Ovary (tissue), 9 donors: ENCODE data around the gene SF3A2. TPM values are rescaled to one million over a fixed set of nuclear protein-coding genes. Genes with fewer than 3 reads are reported as not detected.
A peak's percentile ranks its signal among the peaks of the same experiment; 100 is the strongest.

Experiments
- DNase-seq, 5 donors: peaks; one replicate each; pipeline ENCODE4 v3.0.0-alpha.2; 2019 to 2020
- H3K27ac ChIP-seq, 2 donors: fragments of 200-600 bp; one replicate each; pipeline versions ENCODE4 v1.5.1 to v1.8.0; 2019 to 2022
- H3K27me3 ChIP-seq: fragments of 200-600 bp; one replicate; pipeline ENCODE4 v1.8.0; 2022
- H3K36me3 ChIP-seq: fragments of 200-600 bp; sonication (generic); one replicate; pipeline ENCODE4 v1.5.1; 2019
- H3K4me1 ChIP-seq: one replicate; pipeline ENCODE4 v1.8.1; 2013; ENCODE audit warnings: mild to moderate bottlenecking, moderate library complexity; ENCODE audit not compliant: insufficient read depth
- H3K4me3 ChIP-seq: fragments of 200-600 bp; sonication (generic); one replicate; pipeline ENCODE4 v1.5.1; 2017
- H3K9me3 ChIP-seq, 2 donors: fragments of 200-600 bp in 1 of 2; sonication (generic) in 1 of 2; one replicate each; pipeline versions ENCODE4 v1.5.1 to v1.8.1; 2013 to 2019; ENCODE audit warnings: mild to moderate bottlenecking in 1 of 2, moderate library complexity in 1 of 2
- CTCF ChIP-seq, 3 donors: fragments of 450-650 bp in 2 of 3; fragments of 200-600 bp in 1 of 3; IDR thresholded peaks; one replicate each; pipeline versions ENCODE4 v1.5.1 to v1.8.0; 2016 to 2022; ENCODE audit warnings: antibody characterized with exemption in 3 of 3, mild to moderate bottlenecking in 1 of 3
- EP300 ChIP-seq: sonication (generic); formaldehyde crosslinking; IDR thresholded peaks from one replicate; pipeline ENCODE4 v1.6.1; 2017; ENCODE audit warnings: antibody characterized with exemption
- POLR2A ChIP-seq: fragments of 450-650 bp; IDR thresholded peaks from one replicate; pipeline ENCODE4 v1.6.1; 2017; ENCODE audit warnings: antibody characterized with exemption, mild to moderate bottlenecking, moderate library complexity
- WGBS, 3 donors: extraction: QIAGEN DNeasy Blood & Tissue Kit in 1 of 3; methylation state at CpG; one replicate each; pipeline versions ENCODE4 v1.1.5 to v1.1.7; 2013 to 2017; 5-methylcytosine and 5-hydroxymethylcytosine counted together
- intact Hi-C, 4 donors: fragments of 100-400 bp; cut with DNase I; formaldehyde crosslinking; loops; one replicate each; pipeline versions ENCODE4 v1.11.0 to v1.15.1; 2022 to 2023
- polyA plus RNA-seq, 2 donors: library from polyadenylated mRNA; stranded (reverse); fragments of 200-250 nt in 1 of 2; fragments of 350-450 nt in 1 of 2; fragmentation: Illumina TruSeq in 1 of 2; extraction: RNeasy Lipid Tissue Mini Kit (QIAGEN cat#74804) in 1 of 2; gene quantifications; one replicate each; pipeline ENCODE4 v1.2.3, GENCODE V29; 2013 to 2014
- total RNA-seq, 7 donors: library from RNA; depleted of rRNA in 2 of 7; stranded (reverse); fragments of >200 nt in 2 of 7; fragmentation: NEBNext Ultra II Directional in 3 of 7; extraction: Animal tissue kit (Norgen Biotek cat#: 25700) in 3 of 7; gene quantifications; one replicate each; pipeline versions ENCODE4 v1.1.0 to v1.2.4, GENCODE V29; 2016 to 2023
- donor health status: DM: no; HTN: no; CAD: no; lungs with moderate emphysema.
- donor health status: DM: no; HTN: no; CAD: no.
- donor health status: Bipolar disorder and iron deficiency.
- donor health status: DM: yes; HTN: yes; CAD: no.
- donor health status: DM: no; HTN: no; CAD: no.
- donor health status: DM: yes; HTN: yes; CAD: no.

Gene SF3A2
- total and polyA plus RNA-seq, 9 donors: 13.7 to 137 (median 89.8) TPM

GRCh38 chr19:2247433-2248101 is 10.9 kb downstream of the SF3A2 start:
- H3K4me1 ChIP-seq: peaks cover 15% of the 10 kb centered on the region
- no peak overlapping the region for H3K27ac ChIP-seq
- DNase-seq: no peak
- intact Hi-C loops: loop anchor here in 1 of 4 donors (10.0 kb wide), 1 partner anchor 367 kb away; no protein-coding TSS in a partner anchor
- TF ChIP-seq POLR2A (no peak), CTCF (IDR thresholded peaks at IDR 0.05) (no peak), EP300 (no peak)
- 85 to 88% (median 87%) methylated on average over 22 to 28 of the region's 28 CpGs for WGBS, 3 donors
- H3K36me3 ChIP-seq: no peaks in the 10 kb centered on the region
- no peak overlapping the region for H3K4me3 ChIP-seq
- no peaks in the 10 kb centered on the region for H3K9me3 ChIP-seq
- peaks cover 8% of the 10 kb centered on the region for H3K27me3 ChIP-seq

DNA sequence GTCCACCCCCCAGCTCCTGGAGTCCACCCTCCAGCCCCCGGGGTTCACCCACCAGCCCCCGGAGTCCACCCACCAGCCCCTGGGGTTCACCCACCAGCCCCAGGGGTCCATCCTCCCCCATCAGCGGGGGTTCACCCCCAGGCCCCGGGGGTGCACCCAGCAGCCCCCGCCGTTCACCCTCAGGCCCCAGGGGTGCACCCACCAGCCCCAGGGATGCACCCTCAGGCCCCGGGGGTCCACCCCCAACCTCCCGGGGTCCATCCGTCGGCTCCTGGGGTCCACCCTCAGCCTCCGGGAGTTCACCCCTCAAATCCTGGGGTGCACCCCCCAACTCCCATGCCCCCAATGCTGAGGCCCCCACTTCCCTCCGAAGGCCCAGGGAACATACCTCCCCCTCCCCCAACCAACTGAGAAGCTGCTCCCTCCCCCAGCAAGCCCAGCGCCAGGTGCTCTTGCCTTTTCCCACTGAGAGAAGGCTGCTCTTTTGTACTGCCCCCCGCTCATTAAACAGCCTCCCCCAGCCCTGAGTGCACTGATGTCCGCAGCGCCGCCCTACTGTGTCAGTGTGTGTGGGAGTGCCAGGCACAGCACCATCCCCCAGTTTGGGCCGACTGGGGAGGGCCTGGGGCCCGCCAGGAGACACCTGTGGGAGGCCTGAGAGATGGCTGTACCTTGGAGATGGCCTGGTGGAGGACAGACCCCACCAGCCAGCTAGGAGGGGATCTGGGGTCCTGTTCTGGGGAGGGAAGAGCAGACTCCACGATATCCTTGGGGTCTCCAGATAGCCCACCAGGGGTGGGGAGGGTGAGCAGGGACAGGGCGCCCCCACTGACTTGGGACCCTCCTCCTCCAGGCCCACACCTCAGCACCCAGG is 11.7 kb downstream of the SF3A2 start:
- no peak overlapping the region for H3K4me3 ChIP-seq
- no peaks in the 10 kb centered on the region for H3K36me3 ChIP-seq

DNA sequence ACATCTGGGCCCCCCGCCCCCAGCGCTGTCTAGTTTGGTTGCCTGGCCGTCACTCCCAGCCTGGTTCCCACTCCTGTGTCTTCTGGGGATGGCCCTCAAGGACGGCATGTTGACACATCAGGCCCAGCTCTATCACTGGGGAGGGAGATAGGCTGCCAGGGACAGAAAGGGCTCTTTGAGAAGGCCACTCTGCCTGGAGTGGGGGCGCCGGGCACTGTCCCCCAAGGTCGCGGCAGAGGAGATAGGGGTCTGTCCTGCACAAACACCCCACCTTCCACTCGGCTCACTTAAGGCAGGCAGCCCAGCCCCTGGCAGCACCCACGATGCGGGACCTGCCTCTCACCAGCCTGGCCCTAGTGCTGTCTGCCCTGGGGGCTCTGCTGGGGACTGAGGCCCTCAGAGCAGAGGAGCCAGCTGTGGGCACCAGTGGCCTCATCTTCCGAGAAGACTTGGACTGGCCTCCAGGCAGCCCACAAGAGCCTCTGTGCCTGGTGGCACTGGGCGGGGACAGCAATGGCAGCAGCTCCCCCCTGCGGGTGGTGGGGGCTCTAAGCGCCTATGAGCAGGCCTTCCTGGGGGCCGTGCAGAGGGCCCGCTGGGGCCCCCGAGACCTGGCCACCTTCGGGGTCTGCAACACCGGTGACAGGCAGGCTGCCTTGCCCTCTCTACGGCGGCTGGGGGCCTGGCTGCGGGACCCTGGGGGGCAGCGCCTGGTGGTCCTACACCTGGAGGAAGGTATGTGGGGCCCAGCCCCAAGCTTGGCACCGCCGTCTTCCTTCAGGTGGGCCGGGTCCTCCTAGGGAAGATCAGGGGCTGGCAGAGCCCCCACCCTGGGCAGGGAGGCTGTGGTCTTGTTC is 12.6 kb downstream of the SF3A2 start, which contains the start of gene AMH:
TSS of gene AMH (plus strand) at position 314 of the 857 bp plus-strand sequence. CDS start at position 324, 10 bp downstream.
- Histone ChIP-seq H3K36me3 (no peaks in the 10 kb centered on the region), H3K27me3 (peaks cover 16% of the 10 kb centered on the region), H3K4me1 (peaks cover 17% of the 10 kb centered on the region), H3K9me3 (no peaks in the 10 kb centered on the region), H3K4me3 (no peak within 1 kb of the TSS), H3K27ac (no peak within 1 kb of the TSS)
- DNase-seq: peak in 1 of 5 donors; percentile 39
- intact Hi-C loops: loop anchor here in 1 of 4 donors (10.0 kb wide), 1 partner anchor 366 kb away; no protein-coding TSS in a partner anchor
- no peak for TF ChIP-seq POLR2A
- no peak for TF ChIP-seq CTCF (IDR thresholded peaks at IDR 0.05)
- TF ChIP-seq EP300: no peak
- 60 to 63% (median 63%) methylated on average over 8 to 27 of the region's 27 CpGs for WGBS, 3 donors

More for the DNA sequence above, 11.7 kb downstream of the SF3A2 start:
- H3K27ac ChIP-seq: no peak overlapping the region
- no peaks in the 10 kb centered on the region for H3K9me3 ChIP-seq
- H3K4me1 ChIP-seq: peaks cover 17% of the 10 kb centered on the region
- no peak for DNase-seq
- 75 to 78% (median 75%) methylated on average over 16 to 21 of the region's 21 CpGs for WGBS, 3 donors
- no peak for TF ChIP-seq CTCF (IDR thresholded peaks at IDR 0.05)
- no peak for TF ChIP-seq EP300
- TF ChIP-seq POLR2A: no peak
- peaks cover 16% of the 10 kb centered on the region for H3K27me3 ChIP-seq
- intact Hi-C loops: loop anchor here in 1 of 4 donors (10.0 kb wide), 1 partner anchor 366 kb away; no protein-coding TSS in a partner anchor
